ENCODE data around the gene ZDHHC7.

ZDHHC7 gene

GRCh38 chr16:85018529-85019236 is 7.3 kb upstream of the ZDHHC7 start:
- no peak for DNase-seq

- DNase-seq: no peak
These were observed 6.3 kb upstream of the ZDHHC7 start for GRCh38 chr16:85017633-85018032.

DNA sequence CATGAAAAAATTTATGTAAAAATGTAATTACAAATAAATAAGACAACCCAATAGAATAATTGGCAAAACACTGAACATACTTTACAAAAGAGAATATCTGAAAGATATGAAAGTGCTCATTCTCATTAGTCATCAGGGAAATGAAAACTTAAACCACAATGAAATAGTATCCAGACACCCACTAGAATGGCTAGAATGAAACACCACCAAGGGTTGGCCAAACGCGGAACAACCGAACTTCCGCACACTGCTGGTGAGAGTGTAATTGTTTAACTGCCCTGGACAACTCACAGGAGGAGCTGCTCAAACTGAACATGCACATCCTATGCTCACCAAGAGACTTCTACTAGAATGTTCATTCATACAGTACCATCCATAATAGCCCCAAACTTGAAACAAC is 5.8 kb upstream of the ZDHHC7 start:
- peak; percentile 18 for DNase-seq

- DNase-seq: no peak
These were observed 4.3 kb upstream of the ZDHHC7 start for GRCh38 chr16:85015481-85016187.

GRCh38 chr16:85014311-85014710 is 3.0 kb upstream of the ZDHHC7 start:
- DNase-seq: no peak

GRCh38 chr16:85011846-85012284 is 530 bp upstream of the ZDHHC7 start:
- no peak for DNase-seq

DNA sequence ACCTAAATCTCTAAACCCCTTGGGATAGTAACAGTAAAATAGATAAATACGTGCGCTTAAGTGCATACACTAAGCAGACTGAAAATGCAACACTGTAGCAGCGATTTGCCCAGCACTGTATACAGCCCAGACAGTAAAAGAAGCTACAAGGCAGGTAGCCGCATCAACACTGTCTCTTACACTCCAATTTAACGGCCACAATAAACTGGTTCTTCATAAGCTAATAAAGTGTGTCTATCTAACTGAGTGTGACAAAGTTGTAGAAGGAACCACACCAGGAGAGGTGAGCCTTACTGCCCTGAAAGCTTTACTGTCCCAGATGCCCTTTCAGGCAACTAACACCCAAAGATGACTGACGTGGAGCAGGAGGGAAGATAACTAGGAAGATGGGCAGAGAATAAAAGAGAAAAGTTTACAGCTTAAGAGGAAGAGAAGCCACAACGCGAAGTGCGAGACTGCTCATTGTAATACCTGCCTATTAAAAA is 847 bp downstream of the ZDHHC7 start:
- no peak for DNase-seq

- no peak for DNase-seq
These were observed 3.1 kb downstream of the ZDHHC7 start for GRCh38 chr16:85008271-85008670.

DNA sequence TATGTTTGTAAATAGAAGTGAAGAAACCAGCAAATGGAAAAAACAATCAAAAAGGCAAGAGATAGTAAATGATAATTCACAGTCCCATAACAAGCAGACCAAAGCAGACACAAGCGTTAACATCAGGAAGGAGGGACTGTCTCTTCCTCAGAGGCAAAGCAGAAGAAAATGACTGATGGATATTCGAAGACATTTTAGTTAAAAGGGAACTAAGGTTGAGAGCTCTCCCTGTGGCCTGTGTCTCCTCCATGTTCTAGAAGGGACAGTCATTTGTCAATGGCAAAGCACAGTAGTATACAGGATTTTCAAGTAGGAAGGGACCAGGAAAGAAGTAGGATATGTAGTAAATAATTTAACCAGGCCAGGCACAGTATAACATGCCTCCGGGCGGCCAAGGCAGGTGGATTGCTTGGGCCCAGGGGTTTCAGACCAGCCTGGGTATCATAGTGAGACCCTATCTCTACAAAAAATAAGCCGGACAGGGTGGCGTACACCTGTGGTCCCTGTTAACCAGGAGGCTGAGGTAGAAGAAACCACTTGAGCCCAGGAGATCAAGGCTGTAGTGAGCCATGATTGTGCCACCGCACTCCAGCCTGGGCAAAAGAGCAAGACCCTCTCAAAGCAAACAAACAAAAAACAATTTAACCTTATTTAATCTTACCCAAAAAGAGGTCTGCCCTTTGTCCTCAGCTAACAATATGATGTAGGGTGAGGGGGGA is 3.7 kb downstream of the ZDHHC7 start:
- DNase-seq: no peak

DNA sequence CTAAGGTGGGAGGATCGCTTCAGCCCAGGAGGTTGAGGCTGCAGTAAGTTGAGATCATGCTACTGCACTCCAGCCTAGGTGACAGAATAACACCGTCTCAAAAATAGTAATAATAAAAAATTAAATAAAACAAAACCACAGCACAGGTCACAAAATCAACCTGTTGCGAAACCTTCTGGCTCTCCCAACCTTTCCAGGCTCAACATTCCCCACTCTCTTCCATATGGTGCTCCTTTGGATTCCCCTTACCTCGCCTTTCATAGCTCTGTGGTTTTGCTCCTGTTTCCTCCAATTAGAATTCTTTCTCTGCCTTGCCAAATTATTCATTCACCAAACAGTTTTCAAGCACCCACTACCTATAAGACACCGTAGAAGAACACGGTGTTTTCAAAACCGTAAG is 4.7 kb downstream of the ZDHHC7 start:
- DNase-seq: no peak

- DNase-seq: no peak
These were observed 5.9 kb downstream of the ZDHHC7 start for GRCh38 chr16:85005285-85006069.

- no peak for DNase-seq
These were observed 6.6 kb downstream of the ZDHHC7 start for GRCh38 chr16:85004587-85005205.

DNA sequence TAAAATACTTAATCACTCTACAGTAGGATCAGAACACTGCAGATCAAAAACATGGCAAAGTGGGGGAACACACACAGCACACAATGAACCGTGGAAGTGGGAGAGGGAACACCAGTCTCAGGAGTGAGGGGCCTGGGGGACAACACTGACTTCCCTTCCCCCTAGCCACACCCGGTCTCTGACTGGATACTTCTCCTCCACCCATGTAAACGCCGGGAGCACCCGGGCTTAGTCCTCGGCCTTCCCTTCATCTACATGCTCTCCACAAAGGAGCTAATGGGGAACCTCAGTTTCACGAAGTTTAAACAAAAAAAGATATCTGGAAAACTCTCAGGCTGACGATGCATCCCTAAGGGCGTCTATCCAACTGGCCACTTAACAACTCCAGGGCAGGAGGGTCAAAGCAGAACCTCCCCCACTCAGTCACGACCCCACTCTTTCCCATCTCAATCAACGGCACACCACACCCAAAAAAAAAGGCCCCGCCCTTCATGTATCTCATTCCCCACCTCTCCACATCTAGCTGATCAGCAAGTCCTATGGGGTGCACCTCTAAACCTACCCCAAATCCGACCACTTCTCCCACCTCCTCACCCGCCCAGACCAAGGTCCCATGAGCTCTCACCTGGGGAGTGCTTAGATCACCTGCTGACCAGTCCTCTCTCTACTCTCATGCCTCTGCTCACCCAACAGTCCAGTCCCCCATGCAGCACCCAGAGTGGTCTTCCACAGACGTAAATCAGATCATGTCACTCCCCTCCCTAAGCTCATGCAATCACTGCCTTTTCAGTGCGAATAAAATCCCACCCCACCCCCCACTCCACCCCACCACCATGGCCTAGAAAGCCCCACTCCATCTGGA is 7.4 kb downstream of the ZDHHC7 start:
- DNase-seq: no peak

- no peak for DNase-seq
These were observed 8.3 kb downstream of the ZDHHC7 start for GRCh38 chr16:85003076-85003475.

DNA sequence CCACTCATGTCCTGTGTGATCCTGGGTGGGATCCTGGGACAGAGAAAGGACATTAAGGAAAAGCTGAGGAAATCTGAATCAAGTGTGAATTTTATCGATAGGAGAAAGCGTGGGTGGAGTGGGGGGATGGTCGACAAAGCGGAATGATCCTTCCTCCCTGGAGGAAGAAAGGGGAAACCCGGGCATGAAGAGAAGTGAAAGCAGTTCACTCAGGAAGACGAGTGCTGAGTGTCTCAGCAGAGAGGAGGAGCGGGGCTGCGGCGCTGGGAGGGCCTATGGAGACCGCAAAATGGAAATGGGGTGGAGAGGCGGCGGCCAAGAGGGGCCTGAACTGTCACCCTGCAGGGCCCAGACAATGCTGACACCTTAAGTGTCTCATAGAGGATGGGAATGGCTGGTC is 8.7 kb downstream of the ZDHHC7 start:
- no peak for DNase-seq

DNA sequence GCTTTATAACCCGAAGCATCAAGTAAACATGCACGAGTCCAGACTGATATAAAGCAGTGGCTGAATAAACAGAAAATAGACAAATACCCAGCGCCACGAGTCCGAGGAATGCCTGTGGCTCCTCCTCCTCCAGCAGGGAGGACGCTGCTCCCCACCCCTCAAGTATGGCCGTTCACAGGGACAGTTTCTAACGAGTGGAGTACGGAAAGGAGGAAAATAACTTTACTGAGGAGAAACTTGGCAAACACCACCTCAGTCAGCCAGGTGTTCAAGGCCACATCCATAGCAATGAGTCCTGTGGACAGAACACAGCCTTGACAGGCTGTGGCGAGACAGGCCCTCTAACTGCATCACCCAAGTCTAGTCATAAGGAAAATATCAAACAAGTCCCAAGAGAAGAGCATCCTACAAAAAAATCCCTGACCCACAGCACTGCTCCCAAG is 9.2 kb downstream of the ZDHHC7 start:
- no peak for DNase-seq

GRCh38 chr16:84999857-85000480 is 11.4 kb downstream of the ZDHHC7 start:
- DNase-seq: no peak

GRCh38 chr16:84999200-84999599 is 12.1 kb downstream of the ZDHHC7 start:
- no peak for DNase-seq

- no peak for DNase-seq
These were observed 15.0 kb downstream of the ZDHHC7 start for GRCh38 chr16:84996365-84996764.

DNA sequence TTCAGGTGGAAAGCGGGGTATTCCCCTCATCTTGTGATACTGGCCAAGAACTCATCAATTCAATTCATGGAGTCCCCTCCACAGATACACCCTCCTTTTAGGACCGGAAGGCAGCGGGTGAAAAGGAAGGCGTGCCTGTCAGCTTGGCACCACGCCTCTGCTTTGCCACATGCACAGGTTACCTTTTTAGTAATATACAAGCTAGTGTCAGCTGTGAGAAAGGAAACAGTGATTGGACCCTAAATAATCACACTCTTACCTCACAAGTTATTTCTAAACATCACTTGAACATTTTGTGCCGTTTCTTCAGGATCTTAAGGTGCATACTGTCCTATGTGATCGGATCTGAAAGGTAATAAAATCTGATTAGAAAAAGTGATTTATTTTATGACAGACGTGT is 15.7 kb downstream of the ZDHHC7 start:
- DNase-seq: peak; percentile 47

GRCh38 chr16:84993926-84994325 is 17.4 kb downstream of the ZDHHC7 start:
- no peak for DNase-seq

All from CD4-positive, alpha-beta T cell treated with Interleukin-21 for 1 hour (primary cell).